K562 (cell line): ENCODE data around the gene TLCD5. TPM values are rescaled to one million over a fixed set of nuclear protein-coding genes. Genes with fewer than 3 reads are reported as not detected.

ENCODE experiments used
- ATAC-seq: fragments of 200-7000 bp; cut with Tn5 transposase; 3 replicates; pipeline ENCODE4 v1.9.1; 2020; ENCODE audit warnings: moderate library complexity
- BruUV-seq: library from RNA; stranded (reverse); fragments of 400-500 nt; replicated peaks from 2 replicates; lab custom pipeline; 2021; lab: Mats Ljungman, UMichigan
- CTCF ChIA-PET: fragments of 300-600 bp; formaldehyde crosslinking; extraction: SDS; loops from one replicate; lab custom pipeline; 2021; ENCODE audit warnings: low intra/inter-chr PET ratio; lab: Yijun Ruan, JAX
- POLR2A ChIA-PET: fragments of 300-600, 350-650 bp; sonication (Branson Sonifier 250); formaldehyde crosslinking; extraction: SDS; loops from one replicate; lab custom pipeline; 2021; ENCODE audit warnings: antibody characterized with exemption, inconsistent platforms; lab: Yijun Ruan, JAX
- DNase-seq, 4 experiments: peaks; one replicate each; pipeline versions ENCODE4 v3.0.0 to v3.0.0-alpha.2; 2011 to 2018; ENCODE audit warnings: low spot score in 3 of 4, mixed read lengths in 3 of 4; ENCODE audit errors: extremely low read depth in 1 of 4
- FAIRE-seq: peaks from 2 replicates; lab custom pipeline; 2011; peaks lifted over from hg19 to GRCh38; lab: Jason Lieb, UNC
- H2AFZ ChIP-seq: 2 replicates; pipeline ENCODE4 v1.6.0; 2011; ENCODE audit warnings: low read depth, low read length, control low read depth, inconsistent platforms
- H3K27ac ChIP-seq: fragments of 200-600 bp; 3 replicates; pipeline ENCODE4 v1.8.0; 2011; ENCODE audit warnings: low read depth, mild to moderate bottlenecking, control low read depth, inconsistent platforms, low read length, moderate library complexity, mixed read lengths; ENCODE audit errors: extremely low read depth
- H3K27me3 ChIP-seq, 2 experiments: fragments of 300-600 bp in 1 of 2; 2 replicates in 1 of 2; 3 replicates in 1 of 2; pipeline versions ENCODE4 v1.6.0 to v1.8.0; 2011; ENCODE audit warnings: inconsistent platforms in 2 of 2, low read length in 2 of 2, mild to moderate bottlenecking in 1 of 2, mixed read lengths in 1 of 2, moderate library complexity in 1 of 2; ENCODE audit not compliant: control insufficient read depth in 2 of 2, insufficient read depth in 2 of 2
- H3K36me3 ChIP-seq: fragments of 300-600 bp; 3 replicates; pipeline ENCODE4 v1.8.0; 2011; ENCODE audit warnings: mild to moderate bottlenecking, low read length, inconsistent platforms; ENCODE audit not compliant: control insufficient read depth, insufficient read depth
- H3K4me1 ChIP-seq, 2 experiments: fragments of 200-600 bp in 1 of 2; replicated peaks in 1 of 2; 2 replicates in 1 of 2; 3 replicates in 1 of 2; pipeline versions ENCODE4 v1.5.1 to v1.8.0; 2011; ENCODE audit warnings: inconsistent platforms in 2 of 2, low read length in 2 of 2, mild to moderate bottlenecking in 1 of 2, mixed read lengths in 1 of 2, moderate library complexity in 1 of 2; ENCODE audit not compliant: control insufficient read depth in 2 of 2, insufficient read depth in 2 of 2
- H3K4me2 ChIP-seq: 2 replicates; pipeline ENCODE4 v1.6.1; 2011; ENCODE audit warnings: low read length, control low read depth, inconsistent platforms, mixed read lengths; ENCODE audit not compliant: insufficient read depth
- H3K4me3 ChIP-seq: fragments of 200-600 bp; sonication (generic), shearing (Covaris generic); 2 replicates; pipeline ENCODE4 v1.5.1; 2016; ENCODE audit warnings: control low read depth, inconsistent platforms
- H3K79me2 ChIP-seq: fragments of 200-600 bp; 3 replicates; pipeline ENCODE4 v1.8.0; 2011; ENCODE audit warnings: low read length, inconsistent platforms; ENCODE audit not compliant: control insufficient read depth, insufficient read depth
- H3K9ac ChIP-seq, 2 experiments: 2 replicates each; pipeline versions ENCODE4 v1.6.0 to v1.6.1; 2011; ENCODE audit warnings: low read depth in 2 of 2, low read length in 2 of 2, control low read depth in 1 of 2, inconsistent platforms in 1 of 2, mild to moderate bottlenecking in 1 of 2, mixed read lengths in 1 of 2; ENCODE audit not compliant: insufficient read depth in 1 of 2
- H3K9me1 ChIP-seq: one replicate; pipeline ENCODE4 v1.6.0; 2011; ENCODE audit warnings: inconsistent platforms, mild to moderate bottlenecking, low read length, moderate library complexity; ENCODE audit not compliant: control insufficient read depth, insufficient read depth
- H3K9me3 ChIP-seq: replicated peaks from 2 replicates; pipeline ENCODE4 v1.5.1; 2011; ENCODE audit warnings: low read depth, low read length, inconsistent platforms; ENCODE audit not compliant: control insufficient read depth, insufficient read depth
- H4K20me1 ChIP-seq: replicated peaks from 2 replicates; pipeline ENCODE4 v1.6.1; 2011; ENCODE audit warnings: low read length, inconsistent platforms, mixed read lengths; ENCODE audit not compliant: control insufficient read depth, insufficient read depth
- CBX1 ChIP-seq: sonication (generic); IDR thresholded peaks from 2 replicates; pipeline ENCODE4 v1.6.1; 2016; ENCODE audit warnings: antibody characterized with exemption, low read depth, mild to moderate bottlenecking
- DACH1 ChIP-seq: fragments of 450-650 bp; IDR thresholded peaks from 2 replicates; pipeline ENCODE4 v1.6.1; 2018; ENCODE audit not compliant: partially characterized antibody
- HNRNPH1 ChIP-seq: fragments of 200-400 bp; formaldehyde crosslinking; optimal IDR thresholded peaks from 2 replicates; pipeline ENCODE3; 2017; ENCODE audit warnings: low read depth, mild to moderate bottlenecking, low read length, moderate library complexity
- KDM1A ChIP-seq, 2 experiments: fragments of 450-650 bp; IDR thresholded peaks; 2 replicates each; pipeline ENCODE4 v1.6.1; 2016; ENCODE audit warnings: mild to moderate bottlenecking in 2 of 2
- NR1H2 ChIP-seq: sonication (generic); formaldehyde crosslinking; IDR thresholded peaks from 2 replicates; pipeline ENCODE4 v1.4.0; 2020; ENCODE audit warnings: mild to moderate bottlenecking, missing genetic modification reagents
- NR2C2 ChIP-seq, 2 experiments: fragments of 200-800 bp in 1 of 2; sonication (Bioruptor generic) in 1 of 2; sonication (generic) in 1 of 2; formaldehyde crosslinking in 1 of 2; IDR thresholded peaks; 2 replicates each; pipeline versions ENCODE4 v1.6.1 to v1.8.0; 2016 to 2022; ENCODE audit warnings: mild to moderate bottlenecking in 1 of 2, missing compliant biosample characterization in 1 of 2, missing genetic modification characterization in 1 of 2, missing genetic modification reagents in 1 of 2
- ZNF668 ChIP-seq: fragments of 250-450 bp; sonication (Bioruptor Pico); IDR thresholded peaks from 2 replicates; pipeline ENCODE4 v1.8.0; 2022; ENCODE audit warnings: mild to moderate bottlenecking, inconsistent platforms
- WGBS: fragments of 100-300 bp; shearing (Covaris generic); methylation state at CpG from one replicate; pipeline ENCODE4 v1.1.6; 2016; ENCODE audit warnings: low coverage, mixed read lengths; ENCODE audit not compliant: insufficient coverage; ENCODE audit errors: missing lambda C conversion rate; 5-methylcytosine and 5-hydroxymethylcytosine counted together
- in situ Hi-C: fragments of 300-500 bp; cut with MboI; formaldehyde crosslinking; loops from 4 replicates; pipeline ENCODE4 v1.15.0; 2018; ENCODE audit warnings: inconsistent platforms, mixed read lengths
- intact Hi-C: fragments of 100-400 bp; cut with micrococcal nuclease; formaldehyde crosslinking; loops from 2 replicates; pipeline ENCODE4 v1.14.2; 2022
- polyA plus RNA-seq, 8 experiments: library from polyadenylated mRNA; depleted of rRNA in 4 of 8; stranded (reverse) in 5 of 8; unstranded in 3 of 8; fragments of >200 nt; fragmentation: Nextera tagmentation in 2 of 8; fragmentation: Illumina TruSeq in 1 of 8; extraction: Ambion mirVana in 2 of 8; extraction: Trizol in 1 of 8; gene quantifications; 2 replicates each; pipeline versions ENCODE4 v1.2.1 to v1.2.3, GENCODE V29; 2011 to 2014; ENCODE audit warnings: inconsistent platforms in 1 of 8, missing spikeins in 1 of 8
- total RNA-seq, 7 experiments: library from RNA; depleted of rRNA in 6 of 7; stranded (reverse); fragments of >200 nt in 6 of 7; fragmentation: Illumina TruSeq in 2 of 7; extraction: Trizol in 2 of 7; gene quantifications; 2 replicates each; pipeline versions ENCODE4 v1.2.1 to v1.2.3, GENCODE V29; 2011 to 2021; ENCODE audit warnings: low replicate concordance in 1 of 7
- TF ChIP-seq, protein P1 (sequence below): fragments of 200-800 bp; sonication (Bioruptor generic); IDR thresholded peaks from 2 replicates; pipeline ENCODE4 v1.6.1; 2017; ENCODE audit warnings: missing genetic modification characterization, missing compliant biosample characterization
- TF ChIP-seq, protein P2 (sequence below): sonication (generic); formaldehyde crosslinking; IDR thresholded peaks from 2 replicates; pipeline ENCODE4 v1.8.0; 2022; ENCODE audit warnings: mild to moderate bottlenecking, missing genetic modification reagents
- TF ChIP-seq, protein P3 (sequence below): fragments of 450-650 bp; IDR thresholded peaks from 2 replicates; pipeline ENCODE4 v1.6.1; 2016; ENCODE audit warnings: low read depth, mild to moderate bottlenecking, moderate library complexity

Gene TLCD5
- total and polyA plus RNA-seq, 9 of the 15 experiments (the other 6 are each of a cell fraction or from before 2014, with no cell fraction given), result 0.94 to 5.1 (median 1.6) TPM

DNA sequence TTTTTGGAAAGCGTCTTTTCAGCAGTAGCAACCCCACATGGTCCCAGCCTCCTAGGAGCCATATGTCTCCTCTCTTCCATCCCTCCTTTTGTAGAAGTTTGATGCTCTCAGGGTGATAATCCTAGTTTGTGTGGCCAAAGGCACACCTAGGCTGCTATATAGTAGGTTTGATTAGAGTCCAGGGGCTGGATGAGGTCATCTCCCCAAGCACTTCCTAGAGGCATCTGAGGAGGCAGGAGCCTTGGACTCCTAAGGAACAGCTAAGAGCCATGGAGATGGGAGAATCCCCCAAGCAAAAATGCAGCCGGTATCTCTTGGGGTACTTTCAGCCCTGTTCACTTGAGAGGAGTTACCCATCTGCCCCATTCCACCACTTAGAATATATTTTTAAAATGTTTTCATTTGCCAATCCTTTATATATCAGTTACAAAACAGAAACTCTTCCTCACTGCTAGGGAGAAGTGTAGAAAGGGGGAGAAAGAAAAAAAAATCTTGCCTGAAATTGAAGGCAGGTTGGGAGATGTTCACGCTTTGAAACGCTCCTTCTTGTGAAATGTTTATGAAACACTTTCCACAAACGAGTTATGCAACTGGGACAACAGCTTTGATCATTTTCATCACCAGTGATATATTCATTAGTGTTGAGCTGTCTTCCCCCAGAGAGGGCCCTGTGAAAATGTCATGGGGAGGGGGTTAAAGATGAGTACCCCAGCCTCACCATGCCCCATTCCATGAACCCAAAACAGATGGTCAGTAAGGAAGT lies 31.9 kb upstream of the TLCD5 start (continued):
- TF ChIP-seq, protein P1, sequence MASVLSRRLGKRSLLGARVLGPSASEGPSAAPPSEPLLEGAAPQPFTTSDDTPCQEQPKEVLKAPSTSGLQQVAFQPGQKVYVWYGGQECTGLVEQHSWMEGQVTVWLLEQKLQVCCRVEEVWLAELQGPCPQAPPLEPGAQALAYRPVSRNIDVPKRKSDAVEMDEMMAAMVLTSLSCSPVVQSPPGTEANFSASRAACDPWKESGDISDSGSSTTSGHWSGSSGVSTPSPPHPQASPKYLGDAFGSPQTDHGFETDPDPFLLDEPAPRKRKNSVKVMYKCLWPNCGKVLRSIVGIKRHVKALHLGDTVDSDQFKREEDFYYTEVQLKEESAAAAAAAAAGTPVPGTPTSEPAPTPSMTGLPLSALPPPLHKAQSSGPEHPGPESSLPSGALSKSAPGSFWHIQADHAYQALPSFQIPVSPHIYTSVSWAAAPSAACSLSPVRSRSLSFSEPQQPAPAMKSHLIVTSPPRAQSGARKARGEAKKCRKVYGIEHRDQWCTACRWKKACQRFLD, result no peak
- TF ChIP-seq, all 486 proteins: peak for 0

DNA sequence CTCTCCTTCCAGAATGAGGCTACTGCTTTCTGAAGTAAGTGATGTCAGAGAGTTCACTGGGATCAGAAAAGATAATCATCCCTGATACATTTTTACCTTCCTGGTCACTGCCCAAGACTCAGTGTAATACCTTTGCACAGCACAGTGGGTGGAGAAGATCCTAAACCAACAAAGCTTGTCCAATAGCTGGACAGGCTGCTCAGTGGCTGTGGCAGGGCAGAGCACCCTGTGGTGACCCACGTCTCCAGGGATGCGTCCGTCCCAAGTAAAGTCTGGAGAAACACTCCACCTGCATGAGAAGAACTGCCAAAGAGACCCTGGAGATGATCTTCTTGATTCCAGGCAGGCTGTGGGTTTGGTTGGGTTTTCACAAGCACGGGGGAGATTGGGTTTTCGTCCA lies 31.0 kb upstream of the TLCD5 start:
- WGBS, result 4% methylated on average over 5 of the region's 5 CpGs
- CTCF ChIA-PET, result no interaction called here
- DNase-seq (no peak), ATAC-seq (no peak), FAIRE-seq (no peak)
- Histone ChIP-seq H3K9ac (no peak overlapping the region), H3K9me1 (no peaks in the 10 kb centered on the region), H3K27ac (no peak overlapping the region), H3K9me3 (no peaks in the 10 kb centered on the region), H3K4me3 (no peak overlapping the region), H3K4me1 (no peaks in the 10 kb centered on the region), H2AFZ (no peak overlapping the region), H3K27me3 (peaks cover 30 to 40% of the 10 kb centered on the region in 2 experiments), H3K79me2 (no peaks in the 10 kb centered on the region), H3K36me3 (no peaks in the 10 kb centered on the region), H3K4me2 (no peak overlapping the region), H4K20me1 (no peaks in the 10 kb centered on the region)
- POLR2A ChIA-PET, result interaction anchor here (0.7 to 0.9 kb wide), 2 partner anchors 9 to 65 kb away, joined by 3 to 4 read pairs; no protein-coding TSS in a partner anchor
- intact Hi-C loops, result no loop called here
- BruUV-seq, result no TSS peak
- in situ Hi-C loops, result no loop called here
- TF ChIP-seq DACH1 (no peak), KDM1A (IDR thresholded peaks at IDR 0.05) (no peak), NR2C2 (CRISPR knock-in tag; IDR thresholded peaks at IDR 0.05) (no peak), NR2C2 (tag; IDR thresholded peaks at IDR 0.05) (no peak), NR1H2 (CRISPR knock-in tag) (no peak), HNRNPH1 (no peak), CBX1 (no peak), ZNF668 (no peak)
- TF ChIP-seq, protein P2, sequence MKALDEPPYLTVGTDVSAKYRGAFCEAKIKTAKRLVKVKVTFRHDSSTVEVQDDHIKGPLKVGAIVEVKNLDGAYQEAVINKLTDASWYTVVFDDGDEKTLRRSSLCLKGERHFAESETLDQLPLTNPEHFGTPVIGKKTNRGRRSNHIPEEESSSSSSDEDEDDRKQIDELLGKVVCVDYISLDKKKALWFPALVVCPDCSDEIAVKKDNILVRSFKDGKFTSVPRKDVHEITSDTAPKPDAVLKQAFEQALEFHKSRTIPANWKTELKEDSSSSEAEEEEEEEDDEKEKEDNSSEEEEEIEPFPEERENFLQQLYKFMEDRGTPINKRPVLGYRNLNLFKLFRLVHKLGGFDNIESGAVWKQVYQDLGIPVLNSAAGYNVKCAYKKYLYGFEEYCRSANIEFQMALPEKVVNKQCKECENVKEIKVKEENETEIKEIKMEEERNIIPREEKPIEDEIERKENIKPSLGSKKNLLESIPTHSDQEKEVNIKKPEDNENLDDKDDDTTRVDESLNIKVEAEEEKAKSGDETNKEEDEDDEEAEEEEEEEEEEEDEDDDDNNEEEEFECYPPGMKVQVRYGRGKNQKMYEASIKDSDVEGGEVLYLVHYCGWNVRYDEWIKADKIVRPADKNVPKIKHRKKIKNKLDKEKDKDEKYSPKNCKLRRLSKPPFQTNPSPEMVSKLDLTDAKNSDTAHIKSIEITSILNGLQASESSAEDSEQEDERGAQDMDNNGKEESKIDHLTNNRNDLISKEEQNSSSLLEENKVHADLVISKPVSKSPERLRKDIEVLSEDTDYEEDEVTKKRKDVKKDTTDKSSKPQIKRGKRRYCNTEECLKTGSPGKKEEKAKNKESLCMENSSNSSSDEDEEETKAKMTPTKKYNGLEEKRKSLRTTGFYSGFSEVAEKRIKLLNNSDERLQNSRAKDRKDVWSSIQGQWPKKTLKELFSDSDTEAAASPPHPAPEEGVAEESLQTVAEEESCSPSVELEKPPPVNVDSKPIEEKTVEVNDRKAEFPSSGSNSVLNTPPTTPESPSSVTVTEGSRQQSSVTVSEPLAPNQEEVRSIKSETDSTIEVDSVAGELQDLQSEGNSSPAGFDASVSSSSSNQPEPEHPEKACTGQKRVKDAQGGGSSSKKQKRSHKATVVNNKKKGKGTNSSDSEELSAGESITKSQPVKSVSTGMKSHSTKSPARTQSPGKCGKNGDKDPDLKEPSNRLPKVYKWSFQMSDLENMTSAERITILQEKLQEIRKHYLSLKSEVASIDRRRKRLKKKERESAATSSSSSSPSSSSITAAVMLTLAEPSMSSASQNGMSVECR (CRISPR knock-in tag), result no peak
- TF ChIP-seq, protein P3, sequence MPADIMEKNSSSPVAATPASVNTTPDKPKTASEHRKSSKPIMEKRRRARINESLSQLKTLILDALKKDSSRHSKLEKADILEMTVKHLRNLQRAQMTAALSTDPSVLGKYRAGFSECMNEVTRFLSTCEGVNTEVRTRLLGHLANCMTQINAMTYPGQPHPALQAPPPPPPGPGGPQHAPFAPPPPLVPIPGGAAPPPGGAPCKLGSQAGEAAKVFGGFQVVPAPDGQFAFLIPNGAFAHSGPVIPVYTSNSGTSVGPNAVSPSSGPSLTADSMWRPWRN, result no peak
